Gastroesophageal sphincter (tissue), 3 donors: Measurements from ENCODE around the gene ACAP3.

ENCODE experiments used
- EP300 ChIP-seq: sonication (generic); formaldehyde crosslinking; IDR thresholded peaks from one replicate; pipeline ENCODE4 v1.6.1; 2017; ENCODE audit warnings: antibody characterized with exemption, mild to moderate bottlenecking
- POLR2A ChIP-seq, 2 donors: fragments of 450-650 bp; IDR thresholded peaks; one replicate each; pipeline ENCODE4 v1.6.1; 2017; ENCODE audit warnings: antibody characterized with exemption in 2 of 2, mild to moderate bottlenecking in 2 of 2, moderate library complexity in 1 of 2
- POLR2AphosphoS5 ChIP-seq: sonication (generic); formaldehyde crosslinking; IDR thresholded peaks from one replicate; pipeline ENCODE4 v1.6.1; 2017; ENCODE audit warnings: antibody characterized with exemption
- TF ChIP-seq, protein P1 (sequence below), 4 experiments: fragments of 200-600 bp in 2 of 4; fragments of 450-650 bp in 2 of 4; sonication (generic) in 1 of 4; IDR thresholded peaks; one replicate each; pipeline ENCODE4 v1.5.1; 2017 to 2019; ENCODE audit warnings: antibody characterized with exemption in 4 of 4, mild to moderate bottlenecking in 2 of 4, moderate library complexity in 2 of 4

DNA sequence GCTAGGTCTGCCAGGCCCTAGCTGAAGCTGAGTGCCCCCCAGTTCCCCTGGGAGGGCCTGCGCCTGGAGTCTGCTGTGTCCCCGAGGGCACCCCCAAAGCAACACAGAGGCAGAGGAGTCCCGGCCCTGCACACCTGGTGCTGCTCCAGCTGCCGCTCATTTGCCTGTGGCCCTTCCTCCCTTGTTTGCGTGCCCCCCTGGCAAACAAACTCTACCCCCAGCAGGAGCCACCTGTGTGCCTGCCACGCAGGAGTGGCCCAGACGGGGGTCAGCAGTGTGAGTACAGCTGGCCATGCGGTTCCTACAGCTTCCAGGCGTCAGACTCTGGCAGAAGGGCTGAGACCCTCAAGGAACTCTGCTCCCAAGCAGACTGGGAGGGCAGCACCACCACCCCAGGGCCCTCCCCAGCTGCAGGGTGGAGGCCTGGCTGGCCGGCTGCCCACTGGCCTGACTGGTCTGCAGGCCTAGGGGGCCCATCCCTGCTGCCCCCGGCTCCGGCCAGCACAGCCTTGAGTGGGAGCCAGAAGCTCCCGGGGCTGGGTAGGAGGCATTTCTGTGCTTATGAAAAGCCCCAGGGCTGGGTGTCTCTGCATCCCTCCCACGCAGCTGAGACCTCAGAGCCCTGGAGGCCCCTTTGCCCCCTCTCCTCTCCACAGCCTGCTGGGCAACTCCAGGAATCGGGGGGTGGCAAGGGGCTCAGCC lies 22.8 kb upstream of the ACAP3 start:
- TF ChIP-seq POLR2A (IDR thresholded peaks at IDR 0.05) (no peak), EP300 (no peak), POLR2AphosphoS5 (no peak)
- TF ChIP-seq, protein P1, sequence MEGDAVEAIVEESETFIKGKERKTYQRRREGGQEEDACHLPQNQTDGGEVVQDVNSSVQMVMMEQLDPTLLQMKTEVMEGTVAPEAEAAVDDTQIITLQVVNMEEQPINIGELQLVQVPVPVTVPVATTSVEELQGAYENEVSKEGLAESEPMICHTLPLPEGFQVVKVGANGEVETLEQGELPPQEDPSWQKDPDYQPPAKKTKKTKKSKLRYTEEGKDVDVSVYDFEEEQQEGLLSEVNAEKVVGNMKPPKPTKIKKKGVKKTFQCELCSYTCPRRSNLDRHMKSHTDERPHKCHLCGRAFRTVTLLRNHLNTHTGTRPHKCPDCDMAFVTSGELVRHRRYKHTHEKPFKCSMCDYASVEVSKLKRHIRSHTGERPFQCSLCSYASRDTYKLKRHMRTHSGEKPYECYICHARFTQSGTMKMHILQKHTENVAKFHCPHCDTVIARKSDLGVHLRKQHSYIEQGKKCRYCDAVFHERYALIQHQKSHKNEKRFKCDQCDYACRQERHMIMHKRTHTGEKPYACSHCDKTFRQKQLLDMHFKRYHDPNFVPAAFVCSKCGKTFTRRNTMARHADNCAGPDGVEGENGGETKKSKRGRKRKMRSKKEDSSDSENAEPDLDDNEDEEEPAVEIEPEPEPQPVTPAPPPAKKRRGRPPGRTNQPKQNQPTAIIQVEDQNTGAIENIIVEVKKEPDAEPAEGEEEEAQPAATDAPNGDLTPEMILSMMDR (IDR thresholded peaks at IDR 0.05) = no peak
